Heart left ventricle (tissue), 16 donors: ENCODE results near the gene PRSS33. TPM values are rescaled to one million over a fixed set of nuclear protein-coding genes. Genes with fewer than 3 reads are reported as not detected.

Experiments used
- ATAC-seq, 4 donors: fragments of 200-7000 bp; cut with Tn5 transposase; one replicate each; pipeline ENCODE4 v1.9.1; 2020 to 2022; ENCODE audit warnings: moderate library complexity in 4 of 4, mild to moderate bottlenecking in 3 of 4, moderate number of reproducible peaks in 1 of 4
- DNase-seq, 5 donors: peaks; one replicate each; pipeline ENCODE4 v3.0.0-alpha.2; 2020
- H3K27ac ChIP-seq, 12 donors: fragments of 200-600 bp; sonication (generic) in 4 of 12; one replicate each; pipeline versions ENCODE4 v1.5.0 to v1.8.0; 2016 to 2022; ENCODE audit warnings: mild to moderate bottlenecking in 2 of 12
- H3K27me3 ChIP-seq, 9 donors: fragments of 200-600 bp; sonication (generic) in 2 of 9; one replicate each; pipeline versions ENCODE4 v1.5.1 to v1.8.0; 2016 to 2022; ENCODE audit warnings: mild to moderate bottlenecking in 3 of 9
- H3K36me3 ChIP-seq, 9 donors: fragments of 200-600 bp; sonication (generic) in 2 of 9; one replicate each; pipeline versions ENCODE4 v1.5.0 to v1.8.0; 2018 to 2022; ENCODE audit warnings: mild to moderate bottlenecking in 2 of 9
- H3K4me1 ChIP-seq, 12 donors: fragments of 200-600 bp; sonication (generic) in 4 of 12; one replicate each; pipeline versions ENCODE4 v1.5.0 to v1.8.0; 2016 to 2022; ENCODE audit warnings: mild to moderate bottlenecking in 3 of 12
- H3K4me3 ChIP-seq, 12 donors: fragments of 200-600 bp; sonication (generic) in 4 of 12; one replicate each; pipeline versions ENCODE4 v1.5.0 to v1.8.0; 2017 to 2022; ENCODE audit warnings: mild to moderate bottlenecking in 9 of 12, moderate library complexity in 4 of 12
- H3K9me3 ChIP-seq, 12 donors: fragments of 200-600 bp; sonication (generic) in 4 of 12; one replicate each; pipeline versions ENCODE4 v1.5.0 to v1.8.0; 2016 to 2022; ENCODE audit warnings: mild to moderate bottlenecking in 1 of 12
- POLR2A ChIP-seq, 2 donors: fragments of 450-650 bp; IDR thresholded peaks; one replicate each; pipeline ENCODE4 v1.6.1; 2017; ENCODE audit warnings: antibody characterized with exemption in 2 of 2, mild to moderate bottlenecking in 2 of 2, moderate library complexity in 2 of 2
- WGBS, 4 donors: extraction: QIAGEN DNeasy Blood & Tissue Kit in 2 of 4; methylation state at CpG; one replicate each; pipeline versions ENCODE4 v1.1.5 to v1.1.7; 2013 to 2018; 5-methylcytosine and 5-hydroxymethylcytosine counted together
- intact Hi-C, 10 donors: fragments of 100-400 bp; cut with DNase I; formaldehyde crosslinking; loops; one replicate each; pipeline versions ENCODE4 v1.11.1 to v1.14.2; 2022
- polyA plus RNA-seq, 2 donors: library from polyadenylated mRNA; stranded (reverse); fragments of 200-250 nt; gene quantifications; one replicate each; pipeline ENCODE4 v1.2.3, GENCODE V29; 2013
- total RNA-seq, 9 donors: library from RNA; depleted of rRNA in 2 of 9; stranded (reverse); fragments of >200 nt in 2 of 9; fragmentation: NEBNext Ultra II Directional in 3 of 9; extraction: Animal tissue kit (Norgen Biotek cat#: 25700) in 3 of 9; gene quantifications; one replicate each; pipeline versions ENCODE4 v1.1.0 to v1.2.4, GENCODE V29; 2016 to 2023
- TF ChIP-seq, protein P1 (sequence below), 12 donors: fragments of 200-600 bp; sonication (generic) in 4 of 12; IDR thresholded peaks; one replicate each; pipeline versions ENCODE4 v1.5.0 to v1.8.0; 2018 to 2022; ENCODE audit warnings: antibody characterized with exemption in 12 of 12, mild to moderate bottlenecking in 5 of 12
- donor health status: ischemic (EF 13 %, LVEDD 7.1; RV severe dilation, severe dysfunction).
- donor health status: healthy with polysubstance abuse.
- donor health status: DM: no; HTN: yes; CAD: no.
- donor health status: DM: no; HTN: no; CAD: no.
- donor health status: ischemic (EF 25% LVEDD 6.9; RV normal size, moderate dysfunction).
- donor health status: ischemic (EF 25% LVEDD 5.7; RV mildly dilated, moderate dysfunction).
- donor health status: healthy.
- donor health status: DM: yes; HTN: yes; CAD: no.
- donor health status: ischemic (EF 35%, LVEDD 5.7; RV mildly dilated, moderate dysfunction).
- donor health status: nonischemic (EF 11% LVEDD 7.7; RV severe dilation, severe dysfunction).
- donor health status: DM: yes; HTN: yes; CAD: no.
- donor health status: PGD.
- donor health status: ischemic (EF 29% LVEDD 5.4; RV normal size, mild dysfunction).
- donor health status: nonischemic (EF 23%, LVEDD 6.1; RV moderate dilation, normal function).

PRSS33 gene
- total and polyA plus RNA-seq, 11 donors = not detected

GRCh38 chr16:2751577-2752034, 35.8 kb downstream of the PRSS33 start:
- DNase-seq (peak in 2 of 5 donors; percentile 40 to 61), ATAC-seq (no peak)
- Histone ChIP-seq H3K36me3 (peaks cover 0 to 11% (median 4%) of the 10 kb centered on the region in 9 donors), H3K4me1 (peaks cover 8 to 43% (median 35%) of the 10 kb centered on the region in 12 donors), H3K9me3 (no peaks in the 10 kb centered on the region), H3K27ac (peak overlapping the region; percentile 97 to 100 (median 98)), H3K27me3 (no peaks in the 10 kb centered on the region), H3K4me3 (peak overlapping the region in 11 of 12 donors; percentile 56 to 99 (median 89))
- TF ChIP-seq, protein P1, sequence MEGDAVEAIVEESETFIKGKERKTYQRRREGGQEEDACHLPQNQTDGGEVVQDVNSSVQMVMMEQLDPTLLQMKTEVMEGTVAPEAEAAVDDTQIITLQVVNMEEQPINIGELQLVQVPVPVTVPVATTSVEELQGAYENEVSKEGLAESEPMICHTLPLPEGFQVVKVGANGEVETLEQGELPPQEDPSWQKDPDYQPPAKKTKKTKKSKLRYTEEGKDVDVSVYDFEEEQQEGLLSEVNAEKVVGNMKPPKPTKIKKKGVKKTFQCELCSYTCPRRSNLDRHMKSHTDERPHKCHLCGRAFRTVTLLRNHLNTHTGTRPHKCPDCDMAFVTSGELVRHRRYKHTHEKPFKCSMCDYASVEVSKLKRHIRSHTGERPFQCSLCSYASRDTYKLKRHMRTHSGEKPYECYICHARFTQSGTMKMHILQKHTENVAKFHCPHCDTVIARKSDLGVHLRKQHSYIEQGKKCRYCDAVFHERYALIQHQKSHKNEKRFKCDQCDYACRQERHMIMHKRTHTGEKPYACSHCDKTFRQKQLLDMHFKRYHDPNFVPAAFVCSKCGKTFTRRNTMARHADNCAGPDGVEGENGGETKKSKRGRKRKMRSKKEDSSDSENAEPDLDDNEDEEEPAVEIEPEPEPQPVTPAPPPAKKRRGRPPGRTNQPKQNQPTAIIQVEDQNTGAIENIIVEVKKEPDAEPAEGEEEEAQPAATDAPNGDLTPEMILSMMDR (IDR thresholded peaks at IDR 0.05) = no peak
- TF ChIP-seq POLR2A (IDR thresholded peaks at IDR 0.05) = no peak
- intact Hi-C loops = loop anchor here in 6 of 10 donors (1.0 to 10.0 kb wide), 6 partner anchors 25 to 77 kb away; partner anchors contain the start of genes ELOB (in 5 of the 6) and KCTD5 (in 1 of the 6)
- WGBS, 4 donors = 53 to 58% (median 56%) methylated on average over 23 of the region's 23 CpGs

- TF ChIP-seq, protein P1 (IDR thresholded peaks at IDR 0.05) = no peak
- no peak for TF ChIP-seq POLR2A (IDR thresholded peaks at IDR 0.05)
- Histone ChIP-seq H3K27me3 (no peaks in the 10 kb centered on the region), H3K9me3 (no peaks in the 10 kb centered on the region), H3K27ac (no peak overlapping the region), H3K4me3 (no peak overlapping the region), H3K36me3 (peaks cover 0 to 4% (median 0%) of the 10 kb centered on the region in 9 donors), H3K4me1 (peaks cover 4 to 26% (median 18%) of the 10 kb centered on the region in 12 donors)
- ATAC-seq (no peak), DNase-seq (no peak)
- WGBS, 4 donors = 88 to 98% (median 94%) methylated on average over 6 of the region's 6 CpGs
- intact Hi-C loops = loop anchor here in 2 of 10 donors (5.0 to 10.0 kb wide), 2 partner anchors 55 to 68 kb away; partner anchors contain the start of gene KCTD5 (in 1 of the 2)
Measured at GRCh38 chr16:2749936-2750335, 37.4 kb downstream of the PRSS33 start.

GRCh38 chr16:2749476-2749875, 37.9 kb downstream of the PRSS33 start:
- intact Hi-C loops = no loop called here

GRCh38 chr16:2748757-2749455, 38.5 kb downstream of the PRSS33 start:
- Histone ChIP-seq H3K36me3 (no peaks in the 10 kb centered on the region), H3K4me3 (no peak overlapping the region), H3K9me3 (no peaks in the 10 kb centered on the region), H3K4me1 (peaks cover 0 to 16% (median 8%) of the 10 kb centered on the region in 12 donors), H3K27me3 (no peaks in the 10 kb centered on the region), H3K27ac (no peak overlapping the region)
- 75 to 78% (median 77%) methylated on average over 7 of the region's 7 CpGs for WGBS, 4 donors
- DNase-seq (no peak), ATAC-seq (no peak)
- intact Hi-C loops = no loop called here
- TF ChIP-seq, protein P1 (IDR thresholded peaks at IDR 0.05) = no peak
- no peak for TF ChIP-seq POLR2A (IDR thresholded peaks at IDR 0.05)

More at GRCh38 chr16:2749476-2749875, 37.9 kb downstream of the PRSS33 start:
- Histone ChIP-seq H3K27ac (no peak overlapping the region), H3K36me3 (peaks cover 0 to 2% (median 0%) of the 10 kb centered on the region in 9 donors), H3K4me1 (peaks cover 0 to 22% (median 14%) of the 10 kb centered on the region in 12 donors), H3K27me3 (no peaks in the 10 kb centered on the region), H3K4me3 (no peak overlapping the region), H3K9me3 (no peaks in the 10 kb centered on the region)
- WGBS, 4 donors = 98 to 99% (median 99%) methylated on average over 5 of the region's 5 CpGs
- DNase-seq (no peak), ATAC-seq (no peak)
- TF ChIP-seq, protein P1 (IDR thresholded peaks at IDR 0.05) = no peak
- no peak for TF ChIP-seq POLR2A (IDR thresholded peaks at IDR 0.05)
